H4 (cell line): ENCODE results near the gene ITGAV. TPM values are rescaled to one million over a fixed set of nuclear protein-coding genes. Genes with fewer than 3 reads are reported as not detected.

Source experiments
- DNase-seq: peaks from one replicate; pipeline ENCODE4 v3.0.0-alpha.2; 2015; ENCODE audit warnings: low spot score
- total RNA-seq: library from RNA; depleted of rRNA; stranded (reverse); fragments of >200 nt; shearing (Covaris generic); gene quantifications from 2 replicates; pipeline ENCODE4 v1.2.3, GENCODE V29; 2014

ITGAV gene
- total RNA-seq, 1 experiment from 2014 or later = 67.4 TPM

DNA sequence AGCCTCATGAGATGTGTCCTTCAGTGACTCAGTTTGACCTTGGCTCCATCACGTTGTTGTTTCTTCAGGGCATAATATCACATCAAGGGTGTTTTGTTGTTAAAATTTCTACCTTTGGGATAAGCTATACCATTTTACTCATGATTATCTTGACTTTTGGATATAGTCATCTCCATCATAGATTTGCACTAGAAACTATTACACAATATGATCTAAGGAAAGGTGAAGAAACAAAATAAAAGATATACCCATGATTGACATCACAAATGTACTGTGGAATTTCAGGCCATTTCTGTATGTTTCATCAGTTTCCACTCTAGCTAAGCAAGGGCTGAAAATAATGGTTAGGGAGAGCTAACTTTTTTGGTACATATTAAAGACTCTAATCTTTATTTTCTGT is 79.3 kb downstream of the ITGAV start:
- no peak for DNase-seq

DNA sequence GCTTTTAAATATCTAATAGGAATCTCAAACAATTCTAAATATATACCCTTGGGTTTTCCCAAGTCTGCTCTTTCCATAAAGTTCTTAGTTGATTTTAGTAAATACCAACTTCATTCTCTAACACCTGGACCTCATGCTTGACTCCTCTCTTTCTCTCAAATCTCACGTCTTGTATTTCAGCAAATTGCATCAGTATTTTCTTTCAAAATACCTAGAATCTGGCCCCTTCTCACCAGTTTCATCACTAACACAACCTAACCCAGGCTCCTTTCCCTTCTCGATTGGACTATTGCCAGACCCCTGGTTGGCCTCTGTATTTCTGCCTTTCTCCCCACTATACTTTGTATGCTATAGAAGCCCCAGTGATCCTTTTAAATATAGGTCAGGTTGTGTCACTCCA is 81.0 kb downstream of the ITGAV start:
- DNase-seq = no peak

DNA sequence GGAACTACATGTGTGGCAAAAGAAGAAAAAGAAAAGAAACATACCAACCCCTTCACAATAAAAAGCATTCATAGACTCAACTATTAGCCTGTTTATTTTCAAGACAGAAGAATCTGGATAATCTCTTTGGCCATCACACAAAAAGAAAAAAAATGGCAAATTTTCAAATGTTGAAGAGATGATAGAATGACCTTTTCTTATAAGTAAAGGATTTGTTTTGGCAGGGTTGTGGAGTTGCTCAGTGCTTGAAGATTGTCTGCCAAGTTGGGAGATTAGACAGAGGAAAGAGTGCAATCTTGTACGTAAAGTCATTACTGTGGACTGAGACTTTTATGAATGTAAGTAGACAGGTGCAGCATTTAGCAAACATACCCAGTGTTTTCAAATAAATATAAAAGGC is 85.5 kb downstream of the ITGAV start:
- no peak for DNase-seq

DNA sequence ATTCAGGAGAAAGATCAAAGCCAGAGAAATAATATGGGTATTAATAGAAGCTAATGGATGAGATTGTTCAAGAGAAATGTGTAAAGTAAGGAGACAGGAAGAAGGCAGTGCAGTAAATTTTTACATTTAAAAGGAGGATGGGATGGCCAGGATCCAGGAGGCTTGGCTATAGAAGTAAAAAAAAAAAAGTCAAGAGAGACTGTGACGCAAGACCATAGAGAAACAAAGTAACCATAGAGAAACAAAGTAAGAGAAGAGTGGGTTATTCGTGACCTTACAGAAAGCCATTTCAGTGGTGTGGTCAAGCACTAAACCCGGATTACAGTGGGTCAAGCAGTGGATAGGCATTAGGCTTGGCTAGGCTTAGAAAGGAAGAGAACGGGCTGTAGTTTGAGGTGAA is 93.5 kb downstream of the ITGAV start:
- DNase-seq = no peak

DNA sequence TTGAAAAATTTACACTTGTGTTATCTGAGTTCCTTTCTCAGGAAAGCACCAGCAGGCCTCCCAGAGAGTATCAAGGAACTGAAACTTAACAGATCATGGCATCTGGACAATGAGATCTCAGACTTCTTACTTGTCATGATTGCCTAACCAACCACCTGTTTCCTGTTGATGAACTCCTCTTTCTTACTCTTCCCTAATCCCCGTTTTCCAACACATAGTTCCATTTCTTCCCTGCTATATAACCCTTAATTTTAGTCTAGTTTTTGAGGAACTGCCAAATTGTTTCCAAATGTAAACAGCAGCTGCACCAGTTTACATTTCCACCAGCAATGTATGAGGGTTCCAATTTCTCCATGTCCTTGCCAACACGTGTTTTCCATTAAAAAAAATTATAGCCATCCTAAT is 98.0 kb downstream of the ITGAV start:
- peak; percentile 61 for DNase-seq

DNA sequence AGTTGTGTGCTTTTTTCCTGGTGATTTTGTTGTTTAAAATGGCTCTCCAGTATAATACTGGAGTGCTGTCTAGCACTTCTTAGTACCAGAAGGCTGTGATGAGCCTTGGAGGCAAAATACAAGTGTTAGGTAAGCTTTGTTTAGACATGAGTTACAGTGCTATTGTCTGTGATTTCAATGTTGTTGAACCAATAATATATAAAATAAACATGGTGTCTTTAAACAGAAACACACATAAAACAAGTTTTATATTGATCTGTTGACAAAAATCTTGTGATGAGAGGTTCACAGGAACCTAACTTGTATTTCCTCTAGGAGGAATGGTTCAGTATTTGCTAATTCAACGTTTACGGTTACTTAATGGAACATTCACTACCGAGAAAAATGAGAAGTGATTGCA is 99.0 kb downstream of the ITGAV start:
- DNase-seq = no peak

DNA sequence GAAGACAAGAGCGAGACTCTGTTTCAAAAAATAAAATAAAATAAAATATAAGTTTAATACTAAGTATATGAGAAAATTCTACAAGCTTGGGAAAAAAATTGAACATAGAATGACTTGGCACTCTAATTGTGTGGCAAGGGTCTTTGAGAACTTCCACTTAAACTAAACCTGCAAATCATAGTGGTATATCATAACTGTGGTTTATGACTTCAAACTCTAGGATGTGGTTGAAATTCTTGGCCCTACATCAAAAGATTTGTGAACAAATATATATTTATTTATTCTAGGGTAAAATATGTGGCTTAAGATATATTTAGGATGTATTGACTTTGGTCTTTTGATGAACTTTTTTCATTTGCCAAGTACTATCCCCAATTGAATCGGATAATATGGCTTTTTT is 100.9 kb downstream of the ITGAV start:
- no peak for DNase-seq

DNA sequence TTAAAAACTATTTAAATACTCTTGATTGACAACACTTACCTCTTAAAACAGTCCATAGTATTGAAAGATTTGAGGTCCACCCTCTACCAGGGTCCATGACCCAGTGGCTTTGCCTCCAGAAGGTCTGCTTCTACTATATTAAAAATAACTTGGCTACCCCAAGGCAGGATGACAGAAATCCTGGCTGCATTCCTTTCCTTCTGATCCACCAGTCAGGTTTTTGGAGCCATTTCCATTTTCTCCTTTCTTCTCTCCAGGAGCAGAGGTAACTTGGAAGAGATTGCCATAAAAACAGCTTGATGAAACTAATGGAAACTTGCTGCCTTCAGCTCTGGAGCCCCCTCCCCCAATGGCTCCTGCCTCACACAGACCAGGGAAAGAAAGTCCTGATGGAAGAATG is 101.4 kb downstream of the ITGAV start:
- no peak for DNase-seq

- no peak for DNase-seq
Measured at GRCh38 chr2:186691900-186692299, 102.0 kb downstream of the ITGAV start.

DNA sequence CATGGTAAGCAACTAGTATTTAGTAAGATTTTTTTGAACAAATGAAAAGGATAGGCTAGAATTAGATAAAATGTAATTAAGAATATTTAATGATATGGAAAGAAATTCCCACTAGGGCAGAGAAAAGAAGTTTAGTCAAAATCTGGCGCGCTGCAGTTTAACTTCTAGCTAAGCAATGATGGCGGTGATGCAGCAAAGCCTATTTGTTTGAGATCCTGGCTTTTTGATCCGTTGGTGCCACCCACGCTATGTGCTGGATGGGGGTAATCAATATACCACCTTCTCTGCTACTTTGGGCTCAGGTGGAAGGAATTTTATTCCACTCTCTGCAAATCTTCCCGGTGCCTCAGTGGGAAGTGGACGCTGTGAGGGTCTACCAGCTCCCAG is 103.6 kb downstream of the ITGAV start:
- DNase-seq = no peak

GRCh38 chr2:186695081-186695756 is 105.4 kb downstream of the ITGAV start:
- no peak for DNase-seq

DNA sequence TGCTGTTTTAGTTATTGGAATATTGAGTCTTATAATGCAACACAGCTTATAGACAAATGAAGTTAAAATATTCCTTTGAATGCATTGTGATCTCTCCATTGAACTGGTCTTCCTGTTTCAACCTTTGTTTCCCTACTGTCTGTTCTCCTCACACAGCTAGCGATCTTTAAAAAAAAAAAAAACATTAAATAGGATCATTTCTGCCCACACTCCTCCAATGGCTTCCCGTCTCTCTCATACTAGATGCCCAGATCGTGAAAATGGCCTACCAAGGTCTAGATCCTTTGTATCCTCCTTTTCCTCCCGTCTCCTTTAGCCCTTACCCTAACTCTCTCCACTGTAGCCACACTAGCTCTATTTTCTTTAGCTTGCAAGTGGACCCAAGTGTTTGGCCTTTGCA is 106.4 kb downstream of the ITGAV start:
- no peak for DNase-seq

GRCh38 chr2:186696804-186697203 is 106.9 kb downstream of the ITGAV start:
- DNase-seq = no peak

DNA sequence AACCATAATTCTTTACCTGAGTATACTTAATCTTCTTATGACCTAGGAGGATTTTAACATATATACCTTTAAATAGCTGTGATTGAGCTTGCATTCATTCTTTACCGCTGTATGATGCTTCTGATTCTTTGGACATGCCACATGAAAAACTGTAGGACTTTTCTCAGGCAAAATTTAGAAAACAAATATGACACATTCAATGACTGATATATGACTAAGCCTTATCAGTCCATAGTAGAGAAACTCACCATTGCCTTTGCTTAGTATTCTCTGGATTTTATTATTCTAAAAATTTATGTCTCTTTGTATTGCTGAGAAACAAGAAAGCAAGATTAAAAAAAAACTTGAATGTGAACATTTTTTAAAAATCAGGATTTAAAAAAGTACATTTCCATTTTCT is 107.7 kb downstream of the ITGAV start:
- DNase-seq = no peak

DNA sequence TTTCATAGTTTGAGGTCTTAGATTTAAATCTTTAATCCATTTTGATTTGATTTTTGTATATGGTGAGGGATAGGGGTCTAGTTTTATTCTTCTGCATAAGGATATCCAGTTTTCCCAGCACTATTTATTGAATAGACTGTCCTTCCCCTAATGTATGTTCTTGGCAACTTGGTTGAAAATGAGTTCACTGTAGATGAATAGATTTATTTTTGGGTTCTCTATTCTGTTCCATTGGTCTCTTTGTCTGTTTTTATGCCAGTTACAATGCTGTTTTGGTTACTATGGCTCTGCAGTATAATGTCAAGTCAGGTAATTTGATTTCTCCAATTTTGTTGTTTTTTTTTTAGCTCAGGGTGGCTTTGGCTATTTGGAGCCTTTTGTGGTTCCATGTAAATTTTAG is 109.9 kb downstream of the ITGAV start:
- DNase-seq = no peak

DNA sequence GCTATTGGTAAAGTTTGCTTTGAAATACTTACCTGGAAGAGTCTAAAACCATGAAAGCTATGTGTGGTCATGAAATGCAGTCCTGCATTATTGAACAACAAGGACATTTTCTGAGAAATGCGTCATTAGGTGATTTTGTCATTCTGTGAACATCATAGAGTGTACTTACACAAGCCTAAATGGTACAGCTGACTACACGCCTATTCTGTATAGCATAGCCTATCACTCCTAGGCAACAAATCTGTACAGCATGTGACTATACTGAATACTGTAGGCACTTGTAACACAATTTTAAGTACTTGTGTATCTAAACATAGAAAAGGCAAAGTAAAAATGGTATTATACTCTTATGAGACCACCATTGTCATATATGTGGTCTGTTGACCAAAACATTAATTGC is 112.2 kb downstream of the ITGAV start:
- no peak for DNase-seq

DNA sequence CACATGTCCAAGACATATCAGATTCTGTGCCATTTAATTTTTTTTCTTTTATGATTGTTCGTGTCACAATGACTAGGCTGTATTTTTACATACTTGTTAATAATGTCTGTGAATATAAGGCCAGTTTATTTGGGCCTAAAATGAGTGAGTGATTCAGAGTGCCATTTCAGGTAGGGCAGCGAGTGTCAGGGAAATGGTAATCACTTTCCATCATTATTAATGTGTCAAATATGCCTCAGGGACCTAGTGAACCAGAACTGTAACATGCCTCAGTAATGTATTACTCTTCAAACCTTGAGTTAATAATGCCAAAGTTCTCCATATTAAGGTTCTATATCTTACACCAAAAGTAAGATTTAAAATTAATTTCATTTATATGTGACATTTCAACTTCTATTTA is 112.6 kb downstream of the ITGAV start:
- DNase-seq = no peak

- no peak for DNase-seq
Measured at GRCh38 chr2:186704897-186705296, 115.0 kb downstream of the ITGAV start.

GRCh38 chr2:186709529-186710450 is 119.9 kb downstream of the ITGAV start:
- DNase-seq = no peak

- DNase-seq = no peak
Measured at GRCh38 chr2:186713691-186714090, 123.8 kb downstream of the ITGAV start.

DNA sequence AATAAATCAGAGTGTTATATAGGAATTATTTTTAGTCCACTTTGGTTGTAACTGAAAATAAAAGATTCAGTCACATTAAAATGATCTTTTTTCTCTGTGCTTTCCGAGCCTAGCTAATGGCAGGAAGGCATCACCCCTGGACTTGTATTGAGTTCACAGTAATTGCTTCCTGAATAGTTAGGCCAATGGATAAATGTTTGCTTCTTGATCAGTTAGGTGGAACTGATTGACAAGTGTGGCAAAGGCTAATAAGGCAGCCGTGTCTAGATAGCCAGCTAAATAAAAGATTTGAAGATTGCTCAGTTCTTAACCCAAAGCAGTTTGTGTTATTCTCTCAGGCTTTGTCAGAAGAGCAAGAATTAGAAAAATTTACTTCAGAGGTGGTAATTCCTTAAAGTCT is 124.8 kb downstream of the ITGAV start:
- DNase-seq = no peak

DNA sequence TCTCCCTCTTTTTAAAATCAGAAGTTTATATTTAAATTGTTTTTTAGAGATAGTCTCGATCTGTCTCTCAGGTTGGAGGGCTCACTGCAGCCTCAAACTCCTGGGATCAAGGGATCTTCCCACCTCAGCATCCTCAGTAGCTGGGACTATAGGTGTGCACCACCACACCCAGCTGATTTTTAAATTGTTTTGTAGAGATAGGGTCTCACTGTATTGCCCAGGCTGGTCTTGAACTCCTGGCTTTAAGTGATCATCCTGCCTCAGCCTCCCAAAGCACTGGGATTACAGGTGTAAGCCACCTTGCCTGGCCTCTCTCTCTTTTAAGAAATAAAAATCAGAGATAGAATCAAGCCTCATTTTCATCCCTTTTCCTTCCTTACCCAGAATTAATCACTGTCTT is 126.1 kb downstream of the ITGAV start:
- no peak for DNase-seq

DNA sequence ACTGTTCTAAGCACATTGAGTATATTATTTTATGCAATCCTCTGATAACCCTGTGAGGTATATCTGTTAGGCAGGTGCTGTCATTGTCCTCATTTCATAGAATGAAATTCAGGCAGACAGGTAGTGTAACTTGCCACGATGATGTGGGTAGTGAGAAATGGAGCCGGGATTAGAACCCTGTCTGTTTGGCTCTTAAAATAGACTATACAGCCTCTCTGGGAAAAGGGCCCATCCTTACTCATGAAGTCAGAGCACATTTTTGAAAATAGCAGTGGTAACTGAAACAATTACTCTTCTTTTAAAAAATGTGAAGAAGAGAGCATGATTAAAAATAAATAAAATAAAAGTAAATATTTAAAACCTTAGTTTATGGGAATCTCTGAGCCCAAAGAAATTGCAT is 127.0 kb downstream of the ITGAV start:
- DNase-seq = no peak
